Adrenal gland (tissue), 12 donors: ENCODE data around the gene MALRD1. TPM values are rescaled to one million over a fixed set of nuclear protein-coding genes. Genes with fewer than 3 reads are reported as not detected.

Experiments
- DNase-seq, 7 donors: peaks; one replicate each; pipeline ENCODE4 v3.0.0-alpha.2; 2019 to 2020
- H3K27ac ChIP-seq, 5 donors: fragments of 200-600 bp; sonication (generic) in 4 of 5; 1 replicate in 3 of 5; 2 replicates in 2 of 5; pipeline versions ENCODE4 v1.5.1 to v1.8.0; 2016 to 2020; ENCODE audit warnings: mild to moderate bottlenecking in 1 of 5
- H3K27me3 ChIP-seq: fragments of 200-600 bp; 2 replicates; pipeline ENCODE4 v1.8.0; 2021
- H3K36me3 ChIP-seq, 2 donors: fragments of 200-600 bp; replicated peaks in 1 of 2; 1 replicate in 1 of 2; 2 replicates in 1 of 2; pipeline versions ENCODE4 v1.5.1 to v1.8.0; 2018 to 2022
- H3K4me1 ChIP-seq, 2 donors: fragments of 200-600 bp; replicated peaks in 1 of 2; 1 replicate in 1 of 2; 2 replicates in 1 of 2; pipeline versions ENCODE4 v1.5.1 to v1.8.0; 2018 to 2021
- H3K4me3 ChIP-seq, 4 donors: fragments of 200-600 bp; sonication (generic) in 3 of 4; one replicate each; pipeline ENCODE4 v1.5.1; 2016 to 2018
- H3K9me3 ChIP-seq, 3 donors: fragments of 200-600 bp; sonication (generic) in 1 of 3; replicated peaks in 1 of 3; 1 replicate in 2 of 3; 2 replicates in 1 of 3; pipeline versions ENCODE4 v1.5.1 to v1.8.0; 2016 to 2021
- POLR2A ChIP-seq, 2 donors: fragments of 450-650 bp; IDR thresholded peaks; one replicate each; pipeline ENCODE4 v1.6.1; 2017; ENCODE audit warnings: antibody characterized with exemption in 2 of 2, mild to moderate bottlenecking in 2 of 2, moderate library complexity in 1 of 2
- WGBS, 4 donors: extraction: QIAGEN DNeasy Blood & Tissue Kit in 2 of 4; methylation state at CpG; one replicate each; pipeline versions ENCODE4 v1.1.5 to v1.1.7; 2013 to 2017; 5-methylcytosine and 5-hydroxymethylcytosine counted together
- intact Hi-C, 2 donors: fragments of 100-400 bp; cut with DNase I; formaldehyde crosslinking; loops; one replicate each; pipeline versions ENCODE4 v1.14.1 to v1.15.0; 2022 to 2023
- polyA plus RNA-seq, 3 donors: library from polyadenylated mRNA; stranded (reverse); fragments of 200-250 nt in 2 of 3; fragments of 350-450 nt in 1 of 3; fragmentation: Illumina TruSeq in 1 of 3; extraction: RNeasy Lipid Tissue Mini Kit (QIAGEN cat#74804) in 1 of 3; gene quantifications; one replicate each; pipeline ENCODE4 v1.2.3, GENCODE V29; 2013 to 2014
- total RNA-seq, 9 donors: library from RNA; depleted of rRNA in 4 of 9; stranded (reverse); fragments of >200 nt in 4 of 9; fragments of 120-200 nt in 1 of 9; fragmentation: NEBNext Ultra II Directional in 1 of 9; extraction: Animal tissue kit (Norgen Biotek cat#: 25700) in 1 of 9; gene quantifications; one replicate each; pipeline versions ENCODE4 v1.1.0 to v1.2.4, GENCODE V29; 2013 to 2023
- TF ChIP-seq, protein P1 (sequence below), 6 experiments: fragments of 450-650 bp in 4 of 6; fragments of 200-600 bp in 2 of 6; sonication (generic) in 1 of 6; IDR thresholded peaks; 1 replicate in 5 of 6; 2 replicates in 1 of 6; pipeline versions ENCODE4 v1.5.1 to v1.8.0; 2016 to 2021; ENCODE audit warnings: antibody characterized with exemption in 6 of 6, mild to moderate bottlenecking in 2 of 6, moderate library complexity in 1 of 6
- donor health status: healthy with polysubstance abuse.
- donor health status: Bipolar disorder and iron deficiency.
- donor health status: DM: yes; HTN: yes; CAD: no.
- donor health status: DM: no; HTN: no; CAD: no.
- donor health status: DM: no; HTN: no; CAD: no.
- donor health status: DM: yes; HTN: yes; CAD: no.

MALRD1 gene
- total and polyA plus RNA-seq, 12 donors: 0.48 to 6.2 (median 1.9) TPM

DNA sequence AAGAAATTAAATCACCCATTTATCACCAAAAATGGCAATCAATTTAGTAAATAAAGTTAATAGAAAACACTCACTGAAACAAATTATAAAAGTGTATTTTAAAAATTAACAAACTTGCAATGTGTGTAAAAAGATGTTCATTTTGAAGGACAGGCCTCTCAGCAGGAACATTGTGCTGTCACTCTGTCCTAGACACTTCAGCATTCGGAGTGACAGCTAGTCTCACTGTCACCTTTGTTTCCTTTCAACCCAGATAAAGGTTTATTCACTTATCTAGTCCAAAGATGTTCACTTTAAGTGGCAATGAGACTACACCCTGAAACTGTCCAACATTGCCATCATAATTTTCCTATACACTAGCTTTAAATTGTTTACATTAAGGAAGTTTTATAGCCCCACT, 675.7 kb downstream of the MALRD1 start:
- no peak overlapping the region for H3K27ac ChIP-seq
- 75 to 96% (median 85%) methylated on average over 1 of the region's 1 CpG for WGBS, 4 donors
- TF ChIP-seq POLR2A (IDR thresholded peaks at IDR 0.05): no peak
- TF ChIP-seq, protein P1, sequence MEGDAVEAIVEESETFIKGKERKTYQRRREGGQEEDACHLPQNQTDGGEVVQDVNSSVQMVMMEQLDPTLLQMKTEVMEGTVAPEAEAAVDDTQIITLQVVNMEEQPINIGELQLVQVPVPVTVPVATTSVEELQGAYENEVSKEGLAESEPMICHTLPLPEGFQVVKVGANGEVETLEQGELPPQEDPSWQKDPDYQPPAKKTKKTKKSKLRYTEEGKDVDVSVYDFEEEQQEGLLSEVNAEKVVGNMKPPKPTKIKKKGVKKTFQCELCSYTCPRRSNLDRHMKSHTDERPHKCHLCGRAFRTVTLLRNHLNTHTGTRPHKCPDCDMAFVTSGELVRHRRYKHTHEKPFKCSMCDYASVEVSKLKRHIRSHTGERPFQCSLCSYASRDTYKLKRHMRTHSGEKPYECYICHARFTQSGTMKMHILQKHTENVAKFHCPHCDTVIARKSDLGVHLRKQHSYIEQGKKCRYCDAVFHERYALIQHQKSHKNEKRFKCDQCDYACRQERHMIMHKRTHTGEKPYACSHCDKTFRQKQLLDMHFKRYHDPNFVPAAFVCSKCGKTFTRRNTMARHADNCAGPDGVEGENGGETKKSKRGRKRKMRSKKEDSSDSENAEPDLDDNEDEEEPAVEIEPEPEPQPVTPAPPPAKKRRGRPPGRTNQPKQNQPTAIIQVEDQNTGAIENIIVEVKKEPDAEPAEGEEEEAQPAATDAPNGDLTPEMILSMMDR (IDR thresholded peaks at IDR 0.05): no peak

GRCh38 chr10:19728376-19728775, 679.8 kb downstream of the MALRD1 start:
- 68 to 89% (median 77%) methylated on average over 2 of the region's 2 CpGs for WGBS, 4 donors
- no peak overlapping the region for H3K27ac ChIP-seq
- no peak for DNase-seq
- TF ChIP-seq POLR2A (IDR thresholded peaks at IDR 0.05): no peak
- TF ChIP-seq, protein P1 (IDR thresholded peaks at IDR 0.05): no peak
- no peak overlapping the region for H3K4me3 ChIP-seq
- no peaks in the 10 kb centered on the region for H3K4me1 ChIP-seq
- no peaks in the 10 kb centered on the region for H3K9me3 ChIP-seq
- intact Hi-C loops: no loop called here
- no peaks in the 10 kb centered on the region for H3K36me3 ChIP-seq
- no peaks in the 10 kb centered on the region for H3K27me3 ChIP-seq

More for the DNA sequence above, 675.7 kb downstream of the MALRD1 start:
- Histone ChIP-seq H3K4me1 (peaks cover 0 to 4% of the 10 kb centered on the region in 2 donors), H3K9me3 (no peaks in the 10 kb centered on the region), H3K27me3 (no peaks in the 10 kb centered on the region), H3K36me3 (no peaks in the 10 kb centered on the region), H3K4me3 (no peak overlapping the region)
- no peak for DNase-seq
- intact Hi-C loops: no loop called here

GRCh38 chr10:19728964-19729363, 680.4 kb downstream of the MALRD1 start:
- 86 to 94% (median 89%) methylated on average over 2 of the region's 2 CpGs for WGBS, 4 donors
- no peak for DNase-seq
- no peaks in the 10 kb centered on the region for H3K27me3 ChIP-seq

DNA sequence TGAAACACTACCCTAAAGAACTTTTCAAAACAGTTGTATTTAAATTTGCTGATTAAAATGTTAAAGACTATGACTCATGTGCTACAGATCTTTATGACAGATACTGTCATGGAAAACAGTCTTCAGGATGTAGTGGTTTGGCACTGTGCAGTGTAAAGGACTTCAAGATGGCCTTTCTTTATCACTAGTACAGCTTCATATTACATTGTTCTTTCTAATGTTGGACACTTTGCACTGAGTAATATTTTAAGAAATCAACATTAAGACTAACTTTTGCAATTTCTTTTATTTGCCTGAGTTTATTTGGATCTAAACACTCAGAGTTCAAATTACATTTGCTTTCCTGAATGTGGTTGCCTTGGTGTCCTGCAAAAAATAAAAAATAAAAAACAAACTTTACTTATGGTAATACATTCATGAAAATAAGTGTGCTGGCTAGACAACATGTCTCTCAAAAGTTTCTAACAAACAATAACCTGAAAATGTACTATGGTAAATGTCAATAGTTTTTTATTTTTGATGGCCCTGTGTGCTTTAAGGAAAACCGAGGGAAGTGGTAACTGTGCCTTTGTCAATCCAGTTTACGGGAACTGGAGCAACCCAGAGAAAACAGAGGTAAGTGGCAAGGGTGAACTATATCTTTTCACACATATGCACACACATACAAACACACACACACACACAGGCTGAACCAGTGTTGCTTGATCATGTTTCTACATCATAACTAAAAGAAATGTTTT, 681.7 kb downstream of the MALRD1 start:
- H3K9me3 ChIP-seq: no peaks in the 10 kb centered on the region
- no peaks in the 10 kb centered on the region for H3K4me1 ChIP-seq
- no peaks in the 10 kb centered on the region for H3K27me3 ChIP-seq
- no peaks in the 10 kb centered on the region for H3K36me3 ChIP-seq
- no peak overlapping the region for H3K4me3 ChIP-seq
- intact Hi-C loops: no loop called here
- TF ChIP-seq, protein P1 (IDR thresholded peaks at IDR 0.05): no peak
- TF ChIP-seq POLR2A (IDR thresholded peaks at IDR 0.05): no peak
- H3K27ac ChIP-seq: no peak overlapping the region
- DNase-seq: no peak
- WGBS, 4 donors: 85 to 95% (median 92%) methylated on average over 2 of the region's 2 CpGs

More at GRCh38 chr10:19728964-19729363, 680.4 kb downstream of the MALRD1 start:
- Histone ChIP-seq H3K9me3 (no peaks in the 10 kb centered on the region), H3K4me3 (no peak overlapping the region), H3K27ac (no peak overlapping the region), H3K36me3 (no peaks in the 10 kb centered on the region), H3K4me1 (no peaks in the 10 kb centered on the region)
- no peak for TF ChIP-seq POLR2A (IDR thresholded peaks at IDR 0.05)
- TF ChIP-seq, protein P1 (IDR thresholded peaks at IDR 0.05): no peak
- intact Hi-C loops: no loop called here
